Sigmoid colon (tissue), 4 donors: Measurements from ENCODE around the gene NLGN1.

Experiments used
- EP300 ChIP-seq, 4 donors: sonication (generic); formaldehyde crosslinking; IDR thresholded peaks; one replicate each; pipeline ENCODE4 v1.6.1; 2017; ENCODE audit warnings: antibody characterized with exemption in 4 of 4
- POLR2A ChIP-seq, 2 donors: fragments of 450-650 bp; IDR thresholded peaks; one replicate each; pipeline ENCODE4 v1.6.1; 2016; ENCODE audit warnings: antibody characterized with exemption in 2 of 2, mild to moderate bottlenecking in 2 of 2, moderate library complexity in 2 of 2
- POLR2AphosphoS5 ChIP-seq, 4 donors: sonication (generic); formaldehyde crosslinking; IDR thresholded peaks; one replicate each; pipeline ENCODE4 v1.6.1; 2017; ENCODE audit warnings: antibody characterized with exemption in 4 of 4
- TF ChIP-seq, protein P1 (sequence below), 4 experiments: fragments of 450-650 bp in 3 of 4; fragments of 200-600 bp in 1 of 4; IDR thresholded peaks; one replicate each; pipeline ENCODE4 v1.5.1; 2016 to 2019; ENCODE audit warnings: antibody characterized with exemption in 4 of 4, mild to moderate bottlenecking in 3 of 4, moderate library complexity in 2 of 4

DNA sequence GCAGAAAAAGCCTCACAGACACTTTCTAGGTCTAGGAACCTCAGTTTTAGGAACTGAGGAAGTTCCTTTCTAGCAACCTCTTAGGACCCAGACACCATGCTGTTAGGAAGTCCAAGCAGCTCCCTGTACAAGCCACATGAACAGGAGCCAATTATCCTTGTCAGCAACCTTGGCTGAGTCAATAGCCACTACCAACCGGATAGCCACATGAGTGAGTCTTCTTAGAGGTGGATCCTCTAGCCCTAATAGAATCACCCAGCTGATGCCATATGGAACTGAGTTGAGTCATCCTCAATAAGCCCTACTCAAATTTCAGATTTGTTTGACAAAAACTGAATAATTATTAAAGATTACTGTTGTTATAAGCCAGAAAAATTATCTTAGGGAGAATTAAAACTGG is 256.2 kb downstream of the NLGN1 start:
- TF ChIP-seq, protein P1, sequence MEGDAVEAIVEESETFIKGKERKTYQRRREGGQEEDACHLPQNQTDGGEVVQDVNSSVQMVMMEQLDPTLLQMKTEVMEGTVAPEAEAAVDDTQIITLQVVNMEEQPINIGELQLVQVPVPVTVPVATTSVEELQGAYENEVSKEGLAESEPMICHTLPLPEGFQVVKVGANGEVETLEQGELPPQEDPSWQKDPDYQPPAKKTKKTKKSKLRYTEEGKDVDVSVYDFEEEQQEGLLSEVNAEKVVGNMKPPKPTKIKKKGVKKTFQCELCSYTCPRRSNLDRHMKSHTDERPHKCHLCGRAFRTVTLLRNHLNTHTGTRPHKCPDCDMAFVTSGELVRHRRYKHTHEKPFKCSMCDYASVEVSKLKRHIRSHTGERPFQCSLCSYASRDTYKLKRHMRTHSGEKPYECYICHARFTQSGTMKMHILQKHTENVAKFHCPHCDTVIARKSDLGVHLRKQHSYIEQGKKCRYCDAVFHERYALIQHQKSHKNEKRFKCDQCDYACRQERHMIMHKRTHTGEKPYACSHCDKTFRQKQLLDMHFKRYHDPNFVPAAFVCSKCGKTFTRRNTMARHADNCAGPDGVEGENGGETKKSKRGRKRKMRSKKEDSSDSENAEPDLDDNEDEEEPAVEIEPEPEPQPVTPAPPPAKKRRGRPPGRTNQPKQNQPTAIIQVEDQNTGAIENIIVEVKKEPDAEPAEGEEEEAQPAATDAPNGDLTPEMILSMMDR (IDR thresholded peaks at IDR 0.05), result no peak
- TF ChIP-seq POLR2AphosphoS5 (IDR thresholded peaks at IDR 0.05) (no peak), EP300 (IDR thresholded peaks at IDR 0.05) (no peak), POLR2A (IDR thresholded peaks at IDR 0.05) (no peak)
